Jurkat, Clone E6-1 (cell line): ENCODE results near the gene ATP5F1D.
"Not testable (repeated sequence)": the region's sequence is repeated elsewhere in the genome, so short reads cannot be mapped to it uniquely, and the experiment has no call there.

Experiments
- DNase-seq: peaks from one replicate; pipeline ENCODE4 v3.0.0-alpha.2; 2011; ENCODE audit warnings: low read depth, low spot score
- H3K4me3 ChIP-seq: 2 replicates; pipeline ENCODE4 v1.5.1; 2011; ENCODE audit warnings: mild to moderate bottlenecking, low read length, control low read depth, moderate library complexity

Gene ATP5F1D

DNA sequence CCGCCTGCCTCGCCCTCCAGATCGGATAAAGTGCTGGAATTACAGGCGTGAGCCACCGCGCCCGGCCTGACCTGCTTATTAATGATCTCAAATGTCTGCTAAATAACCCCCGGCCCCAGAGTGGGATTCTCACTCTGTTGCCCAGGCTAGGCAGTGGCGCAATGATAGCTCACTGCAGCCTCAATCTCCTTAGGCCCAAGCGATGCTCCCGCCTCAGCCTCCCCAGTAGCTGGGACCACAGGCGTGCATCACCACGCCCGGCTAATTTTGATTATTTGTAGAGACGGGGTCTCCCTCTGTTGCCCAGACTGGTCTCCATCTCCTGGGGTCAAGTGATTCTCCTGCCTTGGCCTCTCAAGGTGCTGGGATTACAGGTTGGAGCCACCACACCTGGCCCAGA lies 626 bp upstream of the ATP5F1D start:
- H3K4me3 ChIP-seq = peak overlapping the region; percentile 76
- DNase-seq = no peak

- peak; percentile 70 for DNase-seq
- H3K4me3 ChIP-seq = no peak overlapping the region
These were observed 2.5 kb downstream of the ATP5F1D start for GRCh38 chr19:1243768-1244692.

GRCh38 chr19:1244693-1245451 lies 3.3 kb downstream of the ATP5F1D start:
- H3K4me3 ChIP-seq = no peak overlapping the region
- no peak for DNase-seq

GRCh38 chr19:1245494-1246264 lies 4.1 kb downstream of the ATP5F1D start:
- DNase-seq = no peak

DNA sequence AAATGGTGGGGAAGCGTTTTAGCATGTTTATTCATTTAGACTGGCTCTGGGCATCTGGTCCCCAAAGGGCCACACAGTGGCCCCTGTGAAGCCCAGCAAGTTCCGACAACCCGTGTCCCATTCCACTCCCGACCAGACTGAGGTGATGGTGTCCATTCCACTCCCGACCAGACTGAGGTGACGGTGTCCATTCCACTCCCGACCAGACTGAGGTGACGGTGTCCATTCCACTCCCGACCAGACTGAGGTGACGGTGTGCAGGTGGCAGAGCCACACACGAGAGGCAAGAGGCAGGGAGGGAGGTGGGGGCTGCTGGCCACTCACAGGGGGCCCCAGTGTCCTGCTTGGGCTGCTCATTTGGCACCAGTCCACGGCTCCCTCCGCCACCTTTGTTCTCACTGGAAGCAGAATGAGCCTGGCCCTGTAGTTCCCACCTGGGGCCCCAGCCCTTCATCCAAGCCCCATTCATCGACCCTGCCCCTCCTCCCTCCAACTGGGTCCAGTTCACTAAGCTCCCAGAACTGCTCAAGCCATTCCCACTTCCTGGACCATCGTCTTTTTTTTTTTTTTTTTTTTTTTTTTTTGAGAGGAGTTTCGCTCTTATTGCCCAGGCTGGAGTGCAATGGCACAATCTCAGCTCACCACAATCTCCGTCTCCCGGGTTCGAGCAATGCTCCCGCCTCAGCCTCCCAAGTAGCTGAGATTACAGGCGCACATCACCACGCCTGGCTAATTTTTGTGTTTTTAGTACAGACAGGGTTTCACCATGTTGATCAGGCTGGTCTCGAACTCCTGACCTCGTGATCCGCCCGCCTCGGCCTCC lies 4.9 kb downstream of the ATP5F1D start:
- H3K4me3 ChIP-seq, DNase-seq: not testable (repeated sequence)

More at GRCh38 chr19:1245494-1246264, 4.1 kb downstream of the ATP5F1D start:
- H3K4me3 ChIP-seq = no peak overlapping the region

DNA sequence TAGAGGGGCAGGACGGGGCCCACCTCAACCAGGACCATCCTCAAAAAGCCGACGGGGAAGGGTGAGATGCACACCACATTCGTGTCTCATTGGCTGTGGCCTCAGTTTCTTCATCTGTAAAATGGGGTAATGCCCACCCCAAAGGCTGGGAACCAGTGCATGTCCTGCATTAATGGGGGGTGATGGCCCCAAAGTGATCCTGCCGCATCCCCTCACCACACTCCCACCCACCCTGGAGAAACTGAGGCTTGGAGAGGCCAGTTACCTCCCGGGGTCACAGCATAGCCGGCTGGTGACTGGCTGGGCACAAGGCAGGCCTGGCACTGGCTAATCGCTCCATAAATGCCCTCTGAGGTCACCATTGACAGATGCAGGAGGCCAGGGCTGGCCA lies 6.2 kb downstream of the ATP5F1D start:
- DNase-seq = no peak
- no peak overlapping the region; the same call in 1 of the 2 replicates for H3K4me3 ChIP-seq

GRCh38 chr19:1248139-1248785 lies 6.7 kb downstream of the ATP5F1D start, which contains the start of gene MIDN:
Gene MIDN, plus strand, starts transcription at chr19:1248583. Its CDS starts 1,714 bp downstream, at chr19:1250297.
- H3K4me3 ChIP-seq = peak within 1 kb of the TSS; percentile 52
- DNase-seq = no peak

DNA sequence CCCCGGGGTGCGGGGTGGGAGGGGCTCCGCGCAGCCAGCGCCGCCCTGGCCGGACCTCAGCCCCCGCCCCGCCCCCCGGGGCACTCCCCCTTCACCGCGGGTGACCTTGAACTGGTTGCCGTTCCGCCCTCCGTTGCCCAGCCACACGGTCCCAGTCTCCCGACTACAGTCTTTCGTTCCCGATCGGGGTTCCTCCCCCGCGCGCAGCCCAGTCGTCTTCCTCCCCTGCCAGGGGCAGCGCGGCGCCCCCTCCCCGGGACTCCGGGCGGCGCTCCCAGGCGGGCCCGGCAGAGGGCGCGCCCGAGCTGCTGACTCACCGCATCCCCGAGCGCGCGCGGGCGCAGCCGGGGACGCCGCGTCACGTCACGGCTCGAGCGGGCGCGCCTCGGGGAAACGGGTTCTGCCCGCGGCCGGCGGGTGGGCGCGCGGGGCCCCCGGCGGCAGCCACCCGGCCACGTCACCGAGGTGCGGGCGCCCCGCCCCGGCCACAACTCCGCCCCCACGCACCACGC lies 7.3 kb downstream of the ATP5F1D start:
- H3K4me3 ChIP-seq = peak overlapping the region; percentile 52
- no peak for DNase-seq

DNA sequence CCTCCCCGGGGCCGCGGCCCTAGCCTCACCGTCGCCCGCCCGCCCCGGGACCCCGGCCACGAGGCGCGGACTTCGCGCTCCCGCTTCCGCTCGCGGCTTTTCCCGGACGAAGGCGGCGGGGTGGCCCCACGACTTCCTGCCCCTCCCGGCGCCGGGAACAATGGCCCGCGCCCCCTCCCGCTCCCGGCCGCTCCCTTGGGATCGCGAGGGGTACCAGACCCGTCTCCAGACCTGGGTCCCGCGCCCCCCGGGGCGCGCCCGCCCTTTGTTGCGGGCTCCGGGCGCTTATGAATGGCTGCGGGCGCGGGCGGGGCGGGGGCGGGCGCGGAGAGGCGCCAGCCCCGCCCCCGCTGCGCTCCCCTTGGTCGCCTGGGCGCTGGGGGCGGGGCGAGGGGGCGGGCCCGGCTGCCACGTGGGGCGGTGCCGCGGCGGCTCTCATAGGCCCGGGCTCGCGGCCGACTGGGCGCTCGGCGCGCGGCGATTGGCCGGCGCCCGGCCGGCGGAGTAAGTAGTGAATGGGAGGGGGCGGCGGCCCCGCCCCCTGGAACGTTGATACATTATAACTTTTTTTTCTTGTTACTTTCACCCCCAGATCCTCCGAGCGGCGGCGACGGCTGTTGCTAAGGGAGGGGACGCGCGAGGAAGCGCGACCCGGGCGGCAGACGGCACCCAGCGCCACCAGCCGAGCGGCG lies 7.9 kb downstream of the ATP5F1D start:
- peak; percentile 95 for DNase-seq
- peak overlapping the region; percentile 82 for H3K4me3 ChIP-seq

DNA sequence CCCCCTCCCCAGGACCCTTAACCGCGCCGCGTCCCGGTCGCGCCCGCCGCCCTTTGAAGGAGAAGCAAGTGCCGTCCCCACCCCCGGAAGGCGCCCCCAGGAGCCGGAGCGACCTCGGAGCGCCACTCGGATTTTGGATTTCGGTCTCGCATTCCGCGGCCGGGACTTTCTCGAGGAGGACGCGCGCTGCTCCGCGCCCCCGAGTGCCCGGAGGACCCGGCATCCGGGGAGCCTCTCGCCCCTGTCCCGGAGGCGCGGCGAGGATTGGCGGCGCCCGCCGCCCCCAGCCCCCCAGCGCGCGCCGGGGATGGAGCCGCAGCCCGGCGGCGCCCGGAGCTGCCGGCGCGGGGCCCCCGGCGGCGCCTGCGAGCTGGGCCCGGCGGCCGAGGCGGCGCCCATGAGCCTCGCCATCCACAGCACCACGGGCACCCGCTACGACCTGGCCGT lies 8.5 kb downstream of the ATP5F1D start:
- DNase-seq = no peak
- peak overlapping the region; percentile 82 for H3K4me3 ChIP-seq

- DNase-seq = peak; percentile 64
- peak overlapping the region; percentile 82 for H3K4me3 ChIP-seq
These were observed 9.1 kb downstream of the ATP5F1D start for GRCh38 chr19:1250437-1251260.

DNA sequence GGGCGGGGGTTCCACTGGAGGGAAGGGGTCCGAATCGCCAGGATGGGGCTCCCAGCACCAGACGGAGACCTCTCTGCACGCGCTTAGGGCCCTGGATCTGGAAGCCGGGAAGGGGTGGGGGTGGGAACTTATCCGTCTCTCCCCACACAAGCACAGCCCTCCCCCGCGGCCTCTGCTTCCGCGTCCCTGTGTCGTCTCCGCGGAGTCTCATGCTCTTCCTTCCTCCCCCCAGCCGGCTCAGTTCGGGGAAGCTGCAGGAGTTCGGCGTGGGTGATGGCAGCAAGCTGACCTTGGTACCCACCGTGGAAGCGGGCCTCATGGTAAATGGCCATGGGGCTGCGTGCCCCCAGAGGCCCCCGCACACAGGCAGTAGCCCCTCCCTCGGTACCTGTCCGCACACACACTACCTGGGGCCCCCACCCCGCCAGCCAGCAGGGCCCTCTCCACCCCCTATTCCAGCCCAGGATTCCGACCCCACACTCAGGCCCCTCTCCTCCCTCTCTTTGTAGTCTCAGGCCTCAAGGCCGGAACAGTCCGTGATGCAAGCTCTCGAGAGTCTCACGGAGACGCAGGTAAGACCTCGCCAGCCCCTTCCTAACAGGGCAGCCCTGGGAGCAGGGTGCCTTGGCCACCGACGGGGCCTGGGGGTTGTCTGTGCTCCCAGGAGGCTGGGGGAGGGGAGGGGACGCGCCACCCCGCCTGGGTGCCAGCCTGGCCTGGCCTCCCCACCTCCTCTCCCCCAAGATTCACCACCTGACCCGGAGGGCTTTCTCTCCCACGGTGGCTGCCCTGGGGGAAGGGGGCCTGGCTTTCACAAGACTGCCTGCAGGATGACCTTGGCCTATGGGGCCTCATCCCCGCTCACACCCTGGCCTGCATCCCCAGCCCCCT lies 10.0 kb downstream of the ATP5F1D start:
- peak; percentile 68 for DNase-seq

GRCh38 chr19:1252221-1252820 lies 10.8 kb downstream of the ATP5F1D start:
- DNase-seq = no peak

More for the DNA sequence above, 10.0 kb downstream of the ATP5F1D start:
- H3K4me3 ChIP-seq = peak overlapping the region; percentile 82

GRCh38 chr19:1252821-1253513 lies 11.4 kb downstream of the ATP5F1D start:
- peak; percentile 81 for DNase-seq
- peak overlapping the region; percentile 82 for H3K4me3 ChIP-seq

More at GRCh38 chr19:1252221-1252820, 10.8 kb downstream of the ATP5F1D start:
- peak overlapping the region; percentile 82 for H3K4me3 ChIP-seq
